HepG2 (cell line): ENCODE results near the gene TK2. TPM values are rescaled to one million over a fixed set of nuclear protein-coding genes. Genes with fewer than 3 reads are reported as not detected.
A peak's percentile ranks its signal among the peaks of the same experiment; 100 is the strongest.

Experiments used
- ATAC-seq: fragments of 200-7000 bp; cut with Tn5 transposase; 3 replicates; pipeline ENCODE4 v1.9.1; 2020; ENCODE audit warnings: mild to moderate bottlenecking, moderate library complexity
- BruUV-seq: library from RNA; stranded (reverse); fragments of 400-500 nt; replicated peaks from 2 replicates; lab custom pipeline; 2021; lab: Mats Ljungman, UMichigan
- CTCF ChIA-PET: fragments of 300-600 bp; formaldehyde crosslinking; extraction: SDS; loops from one replicate; lab custom pipeline; 2021; ENCODE audit warnings: low total read pairs, inconsistent platforms, low intra/inter-chr PET ratio; lab: Yijun Ruan, JAX
- POLR2A ChIA-PET: fragments of 350-600 bp; sonication (Branson Sonifier 250); formaldehyde crosslinking; loops from one replicate; lab custom pipeline; 2020; ENCODE audit warnings: antibody characterized with exemption, inconsistent platforms; lab: Yijun Ruan, JAX
- DNase-seq: peaks from one replicate; pipeline ENCODE4 v3.0.0-alpha.2; 2015; ENCODE audit warnings: low spot score
- FAIRE-seq: peaks from 3 replicates; lab custom pipeline; 2011; peaks lifted over from hg19 to GRCh38; lab: Jason Lieb, UNC
- H2AFZ ChIP-seq: one replicate; pipeline ENCODE4 v1.6.1; 2011; ENCODE audit warnings: low read length, inconsistent platforms
- H3K27ac ChIP-seq: fragments of 300-600 bp; 3 replicates; pipeline ENCODE4 v1.8.0; 2011; ENCODE audit warnings: mixed run types, mild to moderate bottlenecking, mixed read lengths, low read length, inconsistent platforms; ENCODE audit not compliant: insufficient read depth; ENCODE audit errors: extremely low read length
- H3K27me3 ChIP-seq, 2 experiments: fragments of 200-600 bp in 1 of 2; 2 replicates in 1 of 2; 3 replicates in 1 of 2; pipeline versions ENCODE4 v1.6.0 to v1.8.0; 2011; ENCODE audit warnings: low read length in 2 of 2, mild to moderate bottlenecking in 2 of 2, moderate library complexity in 2 of 2, inconsistent platforms in 1 of 2; ENCODE audit not compliant: insufficient read depth in 2 of 2, control insufficient read depth in 1 of 2
- H3K36me3 ChIP-seq, 2 experiments: fragments of 200-600 bp in 1 of 2; replicated peaks in 1 of 2; 2 replicates in 1 of 2; 3 replicates in 1 of 2; pipeline versions ENCODE4 v1.5.1 to v1.8.0; 2011; ENCODE audit warnings: low read length in 2 of 2, inconsistent platforms in 1 of 2; ENCODE audit not compliant: insufficient read depth in 2 of 2, control insufficient read depth in 1 of 2
- H3K4me1 ChIP-seq: 2 replicates; pipeline ENCODE4 v1.5.1; 2012; ENCODE audit warnings: low read length, inconsistent platforms; ENCODE audit not compliant: insufficient read depth
- H3K4me2 ChIP-seq: 2 replicates; pipeline ENCODE4 v1.6.0; 2011; ENCODE audit warnings: low read depth, low read length, inconsistent platforms
- H3K4me3 ChIP-seq, 3 experiments: fragments of 200-600 bp in 1 of 3; sonication (generic), shearing (Covaris generic) in 1 of 3; replicated peaks in 1 of 3; 2 replicates each; pipeline ENCODE4 v1.5.1; 2011 to 2016; ENCODE audit warnings: low read length in 3 of 3, inconsistent platforms in 2 of 3, low read depth in 2 of 3, mild to moderate bottlenecking in 2 of 3, control low read depth in 1 of 3, mixed read lengths in 1 of 3; ENCODE audit not compliant: insufficient read depth in 1 of 3
- H3K79me2 ChIP-seq: one replicate; pipeline ENCODE4 v1.6.1; 2011; ENCODE audit warnings: low read length, inconsistent platforms; ENCODE audit not compliant: insufficient read depth
- H3K9ac ChIP-seq: 2 replicates; pipeline ENCODE4 v1.6.0; 2011; ENCODE audit warnings: mild to moderate bottlenecking, low read depth, low read length, inconsistent platforms; ENCODE audit not compliant: insufficient read depth
- H3K9me3 ChIP-seq: 2 replicates; pipeline ENCODE4 v1.5.1; 2012; ENCODE audit warnings: mild to moderate bottlenecking, low read length
- H4K20me1 ChIP-seq: 2 replicates; pipeline ENCODE4 v1.6.0; 2011; ENCODE audit warnings: inconsistent platforms, mild to moderate bottlenecking, low read length, moderate library complexity; ENCODE audit not compliant: insufficient read depth
- AGO2 ChIP-seq: fragments of 200-400 bp; formaldehyde crosslinking; optimal IDR thresholded peaks from 2 replicates; pipeline ENCODE3; 2017; ENCODE audit warnings: mild to moderate bottlenecking, low read depth, low read length, moderate library complexity
- HNRNPK ChIP-seq: fragments of 200-400 bp; formaldehyde crosslinking; IDR thresholded peaks from 2 replicates; pipeline ENCODE4 v1.6.1; 2018; ENCODE audit warnings: low read length, low read depth, moderate library complexity, mild to moderate bottlenecking; ENCODE audit not compliant: poor library complexity, severe bottlenecking
- PCBP1 ChIP-seq: fragments of 200-400 bp; formaldehyde crosslinking; IDR thresholded peaks from 2 replicates; pipeline ENCODE4 v1.6.1; 2017; ENCODE audit warnings: mild to moderate bottlenecking, low read depth, low read length, borderline replicate concordance
- RBFOX2 ChIP-seq: fragments of 200-400 bp; formaldehyde crosslinking; IDR thresholded peaks from 2 replicates; pipeline ENCODE4 v1.6.1; 2017; ENCODE audit warnings: low read depth, mild to moderate bottlenecking, low read length
- XBP1 ChIP-seq: sonication (generic); formaldehyde crosslinking; IDR thresholded peaks from 2 replicates; pipeline ENCODE4 v1.5.0; 2020; ENCODE audit warnings: missing genetic modification reagents
- WGBS: methylation state at CpG from one replicate; pipeline ENCODE4 v1.1.6; 2017; ENCODE audit warnings: low lambda C conversion rate; 5-methylcytosine and 5-hydroxymethylcytosine counted together
- in situ Hi-C: cut with HindIII; loops from 2 replicates; pipeline ENCODE4 v1.10.0; 2017; ENCODE audit warnings: low pct_unique_long_range_greater_than_20kb; ENCODE audit not compliant: extremely low pct_ligation_motif_present
- intact Hi-C: fragments of 100-400 bp; cut with micrococcal nuclease; formaldehyde crosslinking; loops from one replicate; pipeline ENCODE4 v1.10.0; 2022; ENCODE audit not compliant: unreplicated experiment
- polyA plus RNA-seq, 8 experiments: library from polyadenylated mRNA; depleted of rRNA in 3 of 8; stranded (reverse) in 7 of 8; unstranded in 1 of 8; fragments of >200 nt; fragmentation: Illumina TruSeq in 4 of 8; extraction: Trizol in 4 of 8; gene quantifications; 2 replicates each; pipeline versions ENCODE4 v1.2.1 to v1.2.3, GENCODE V29; 2011 to 2016; ENCODE audit warnings: low read depth in 4 of 8, missing spikeins in 1 of 8, mixed read lengths in 1 of 8; ENCODE audit not compliant: insufficient read depth in 1 of 8
- total RNA-seq, 5 experiments: library from RNA; depleted of rRNA; stranded (reverse); fragments of >200 nt; fragmentation: Illumina TruSeq; extraction: Trizol; gene quantifications; 2 replicates each; pipeline ENCODE4 v1.2.3, GENCODE V29; 2016; ENCODE audit warnings: low read depth in 1 of 5

The TK2 gene
- total and polyA plus RNA-seq, 2 of the 13 experiments (the other 11 are each of a cell fraction or from before 2014, with no cell fraction given), result 18.7 to 21.0 TPM

GRCh38 chr16:66566051-66566901 lies 16.4 kb upstream of the TK2 start, which contains the start of gene CMTM1:
TSS of gene CMTM1 (plus strand) at chr16:66566439. CDS start at chr16:66566514, 75 bp downstream.
- no peaks in the 10 kb centered on the region for H3K9me3 ChIP-seq
- no peaks in the 10 kb centered on the region for H3K4me1 ChIP-seq
- no peak within 1 kb of the TSS for H3K4me3 ChIP-seq
- H3K9ac ChIP-seq, result no peak within 1 kb of the TSS
- H3K36me3 ChIP-seq, result peaks cover 5 to 27% of the 10 kb centered on the region in 2 experiments; a peak in 4 of 5 replicates
- POLR2A ChIA-PET, result interaction anchor here (0.6 kb wide), 1 partner anchor 182 kb away, joined by 3 read pairs; no protein-coding TSS in a partner anchor
- no peak within 1 kb of the TSS for H3K4me2 ChIP-seq
- 0 out of 2 replicates have a peak, but pooled peaks cover 2% of the 10 kb centered on the region for H4K20me1 ChIP-seq
- no peak within 1 kb of the TSS for H3K27ac ChIP-seq
- intact Hi-C loops (no loop called here), in situ Hi-C loops (no loop called here)
- no TSS peak for BruUV-seq
- TF ChIP-seq RBFOX2 (0 out of 2 replicates have a peak, but pooled peaks have one; percentile 31), XBP1 (CRISPR knock-in tag) (no peak), AGO2 (peak; percentile 49), PCBP1 (peak; percentile 71; the same call in 1 of the 2 replicates), HNRNPK (peak; percentile 21)
- FAIRE-seq, result no peak
- WGBS, result over 99% methylated on average over 50 of the region's 54 CpGs
- no peaks in the 10 kb centered on the region for H3K27me3 ChIP-seq
- no peak for DNase-seq
- CTCF ChIA-PET, result no interaction called here
- H3K79me2 ChIP-seq, result no peaks in the 10 kb centered on the region
- no peak within 1 kb of the TSS for H2AFZ ChIP-seq
- ATAC-seq, result no peak; the same call in 2 of the 3 replicates
